Mucosa of descending colon (tissue), 3 donors: Measurements from ENCODE around the gene PRCC. TPM values are rescaled to one million over a fixed set of nuclear protein-coding genes. Genes with fewer than 3 reads are reported as not detected.

Experiments used
- ATAC-seq: fragments of 200-7000 bp; cut with Tn5 transposase; one replicate; pipeline ENCODE4 v1.9.1; 2020; ENCODE audit warnings: mild to moderate bottlenecking, moderate library complexity
- DNase-seq, 3 donors: peaks; one replicate each; pipeline ENCODE4 v3.0.0-alpha.2; 2020
- H3K36me3 ChIP-seq: fragments of 200-600 bp; one replicate; pipeline ENCODE4 v1.8.0; 2021; ENCODE audit warnings: low read depth, mild to moderate bottlenecking
- H3K4me1 ChIP-seq: fragments of 200-600 bp; one replicate; pipeline ENCODE4 v1.8.0; 2021; ENCODE audit warnings: low read depth, mild to moderate bottlenecking
- H3K4me3 ChIP-seq: fragments of 200-600 bp; one replicate; pipeline ENCODE4 v1.8.0; 2021; ENCODE audit warnings: mild to moderate bottlenecking
- H3K9me3 ChIP-seq: fragments of 200-600 bp; one replicate; pipeline ENCODE4 v1.8.0; 2021; ENCODE audit warnings: mild to moderate bottlenecking
- CTCF ChIP-seq: fragments of 200-600 bp; IDR thresholded peaks from one replicate; pipeline ENCODE4 v1.8.0; 2022; ENCODE audit warnings: antibody characterized with exemption, mild to moderate bottlenecking
- intact Hi-C, 2 donors: fragments of 100-400 bp; cut with DNase I in 1 of 2; cut with micrococcal nuclease in 1 of 2; formaldehyde crosslinking; loops; one replicate each; pipeline versions ENCODE4 v1.11.0 to v1.11.1; 2022; cut with DNase I, micrococcal nuclease
- total RNA-seq, 3 donors: library from RNA; stranded (reverse); fragmentation: NEBNext Ultra II Directional in 2 of 3; extraction: Animal tissue kit (Norgen Biotek cat#: 25700) in 2 of 3; gene quantifications; one replicate each; pipeline versions ENCODE4 v1.2.1 to v1.2.4, GENCODE V29; 2021 to 2023
- donor health status: DM: no; HTN: no; CAD: no; lungs with moderate emphysema.
- donor health status: DM: no; HTN: no; CAD: no.
- donor health status: DM: no; HTN: yes; CAD: no.

The PRCC gene
- total RNA-seq, 3 donors from 2014 or later: 55.0 to 66.1 (median 59.2) TPM

DNA sequence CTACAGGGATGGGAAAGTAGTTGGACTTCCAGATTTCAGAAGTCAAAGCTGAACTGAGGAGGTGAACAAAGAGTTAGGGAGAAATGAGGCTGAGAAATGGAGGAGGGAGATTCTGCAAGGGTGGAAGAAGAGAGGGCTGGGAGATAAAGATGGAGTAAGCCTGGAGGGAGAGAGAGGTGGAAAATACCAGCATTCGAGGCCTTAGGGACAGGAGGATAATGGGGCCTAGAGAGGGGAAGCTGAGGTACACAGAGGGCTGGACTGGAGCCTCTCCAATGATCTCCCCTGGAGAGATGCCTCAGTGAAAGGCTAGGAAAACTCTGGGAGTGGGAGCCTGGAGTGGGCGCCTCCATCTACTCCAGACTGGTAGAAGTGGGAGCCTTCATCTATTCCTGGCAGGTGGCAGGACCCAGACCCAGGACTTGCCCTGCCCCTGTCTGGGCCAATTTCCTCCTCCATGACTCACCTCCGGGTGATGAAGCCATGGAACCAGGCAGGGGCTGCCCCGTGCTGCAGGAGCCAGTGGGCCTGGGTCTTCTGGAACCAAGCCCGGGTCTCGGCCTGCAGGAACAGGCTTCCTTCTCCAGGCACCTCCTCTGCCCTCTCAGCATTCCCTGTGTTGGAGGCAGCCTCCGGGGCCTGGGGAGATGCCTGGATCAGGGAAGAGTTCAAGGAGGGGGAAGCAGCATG, 47.4 kb downstream of the PRCC start:
- no peak overlapping the region for H3K4me3 ChIP-seq
- TF ChIP-seq CTCF: no peak
- ATAC-seq: peak; percentile 9

GRCh38 chr1:156815307-156815826, 48.0 kb downstream of the PRCC start:
- no peaks in the 10 kb centered on the region for H3K9me3 ChIP-seq
- intact Hi-C loops: no loop called here
- peaks cover 8% of the 10 kb centered on the region for H3K4me1 ChIP-seq
- no peak for TF ChIP-seq CTCF
- DNase-seq: peak in 1 of 3 donors; percentile 26
- no peaks in the 10 kb centered on the region for H3K36me3 ChIP-seq
- peak; percentile 3 for ATAC-seq
- H3K4me3 ChIP-seq: no peak overlapping the region

More for the DNA sequence above, 47.4 kb downstream of the PRCC start:
- peaks cover 8% of the 10 kb centered on the region for H3K4me1 ChIP-seq
- no peaks in the 10 kb centered on the region for H3K36me3 ChIP-seq
- DNase-seq: peak in 2 of 3 donors; percentile 39 to 56
- intact Hi-C loops: no loop called here
- H3K9me3 ChIP-seq: no peaks in the 10 kb centered on the region

- intact Hi-C loops: no loop called here
- Histone ChIP-seq H3K36me3 (no peaks in the 10 kb centered on the region), H3K9me3 (no peaks in the 10 kb centered on the region), H3K4me3 (no peak overlapping the region), H3K4me1 (peaks cover 8% of the 10 kb centered on the region)
- no peak for TF ChIP-seq CTCF
- ATAC-seq (no peak), DNase-seq (no peak)
Measured at GRCh38 chr1:156815961-156816422, 48.7 kb downstream of the PRCC start.

- H3K4me1 ChIP-seq: peaks cover 8% of the 10 kb centered on the region
- DNase-seq (peak; percentile 68 to 86 (median 74)), ATAC-seq (peak; percentile 66)
- no peak for TF ChIP-seq CTCF
- no peaks in the 10 kb centered on the region for H3K9me3 ChIP-seq
- H3K4me3 ChIP-seq: no peak within 1 kb of the TSS
- no peaks in the 10 kb centered on the region for H3K36me3 ChIP-seq
- intact Hi-C loops: no loop called here
Measured at GRCh38 chr1:156816561-156817328, 49.4 kb downstream of the PRCC start, which contains the start of gene SH2D2A. Gene SH2D2A, minus strand, starts transcription at chr1:156816848. Its CDS starts 140 bp downstream, at chr1:156816708.

- DNase-seq (no peak), ATAC-seq (no peak)
- H3K36me3 ChIP-seq: no peaks in the 10 kb centered on the region
- no peaks in the 10 kb centered on the region for H3K4me1 ChIP-seq
- intact Hi-C loops: no loop called here
- no peaks in the 10 kb centered on the region for H3K9me3 ChIP-seq
- no peak overlapping the region for H3K4me3 ChIP-seq
- no peak for TF ChIP-seq CTCF
Measured at GRCh38 chr1:156821801-156822200, 54.5 kb downstream of the PRCC start.
